Measurements from ENCODE around the gene TFF2.

TFF2 gene

DNA sequence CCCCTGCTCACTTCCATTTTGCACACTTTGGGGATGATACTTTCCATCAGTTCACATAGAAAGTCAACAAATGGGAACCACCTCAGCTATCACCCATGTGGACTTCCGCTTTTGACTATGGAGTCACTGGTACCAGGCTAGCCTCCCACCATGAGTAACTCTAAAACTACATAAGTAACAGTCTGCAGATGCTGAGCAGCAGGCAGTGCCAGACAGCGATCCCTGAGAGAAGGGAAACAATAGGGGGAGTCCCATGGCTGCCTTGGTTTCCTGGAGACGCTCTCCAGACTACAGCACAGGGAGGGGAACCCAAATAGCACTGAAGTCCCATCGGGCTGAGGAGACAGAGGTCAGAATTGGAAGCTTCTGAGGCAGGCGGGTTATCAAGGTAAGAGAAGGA lies 2.8 kb upstream of the TFF2 start:
- H3K4me1 ChIP-seq (ENCODE audit: control insufficient read depth, insufficient read depth, low read length) = no peaks in the 10 kb centered on the region
- H3K4me3 ChIP-seq (ENCODE audit: low read depth, low read length) = no peak overlapping the region
- ChIA-PET CTCF (interaction anchor here (0.6 to 1.7 kb wide), 3 partner anchors 28 to 156 kb away, joined by 4 to 6 read pairs (median 5); no protein-coding TSS in a partner anchor), POLR2A (interaction anchor here (0.9 kb wide), 1 partner anchor 12 kb away, joined by 3 read pairs; no protein-coding TSS in a partner anchor)
- no peak overlapping the region for H3K27ac ChIP-seq (ENCODE audit: extremely low read depth, low read depth, low read length)
- no peaks in the 10 kb centered on the region for H3K36me3 ChIP-seq (ENCODE audit: control insufficient read depth in 2 of 2, insufficient read depth in 1 of 2, low read length in 2 of 2)
- TF ChIP-seq ZFP3 (tag by site-specific recombination; IDR thresholded peaks at IDR 0.05; ENCODE audit: low read depth) (no peak), ZNF302 (tag by site-specific recombination; IDR thresholded peaks at IDR 0.05; ENCODE audit: low read depth) (no peak), ZNF221 (tag by site-specific recombination; IDR thresholded peaks at IDR 0.05; ENCODE audit: borderline replicate concordance) (no peak), ZNF157 (tag by site-specific recombination; IDR thresholded peaks at IDR 0.05) (no peak), ZNF792 (tag by site-specific recombination; IDR thresholded peaks at IDR 0.05) (no peak)
- TF ChIP-seq, protein P1, sequence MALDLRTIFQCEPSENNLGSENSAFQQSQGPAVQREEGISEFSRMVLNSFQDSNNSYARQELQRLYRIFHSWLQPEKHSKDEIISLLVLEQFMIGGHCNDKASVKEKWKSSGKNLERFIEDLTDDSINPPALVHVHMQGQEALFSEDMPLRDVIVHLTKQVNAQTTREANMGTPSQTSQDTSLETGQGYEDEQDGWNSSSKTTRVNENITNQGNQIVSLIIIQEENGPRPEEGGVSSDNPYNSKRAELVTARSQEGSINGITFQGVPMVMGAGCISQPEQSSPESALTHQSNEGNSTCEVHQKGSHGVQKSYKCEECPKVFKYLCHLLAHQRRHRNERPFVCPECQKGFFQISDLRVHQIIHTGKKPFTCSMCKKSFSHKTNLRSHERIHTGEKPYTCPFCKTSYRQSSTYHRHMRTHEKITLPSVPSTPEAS (tag by site-specific recombination; IDR thresholded peaks at IDR 0.05) = no peak
- TF ChIP-seq, protein P2, sequence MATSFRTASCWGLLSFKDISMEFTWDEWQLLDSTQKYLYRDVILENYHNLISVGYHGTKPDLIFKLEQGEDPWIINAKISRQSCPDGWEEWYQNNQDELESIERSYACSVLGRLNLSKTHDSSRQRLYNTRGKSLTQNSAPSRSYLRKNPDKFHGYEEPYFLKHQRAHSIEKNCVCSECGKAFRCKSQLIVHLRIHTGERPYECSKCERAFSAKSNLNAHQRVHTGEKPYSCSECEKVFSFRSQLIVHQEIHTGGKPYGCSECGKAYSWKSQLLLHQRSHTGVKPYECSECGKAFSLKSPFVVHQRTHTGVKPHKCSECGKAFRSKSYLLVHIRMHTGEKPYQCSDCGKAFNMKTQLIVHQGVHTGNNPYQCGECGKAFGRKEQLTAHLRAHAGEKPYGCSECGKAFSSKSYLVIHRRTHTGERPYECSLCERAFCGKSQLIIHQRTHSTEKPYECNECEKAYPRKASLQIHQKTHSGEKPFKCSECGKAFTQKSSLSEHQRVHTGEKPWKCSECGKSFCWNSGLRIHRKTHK (tag by site-specific recombination; IDR thresholded peaks at IDR 0.05) = no peak
- no peaks in the 10 kb centered on the region for H3K9me3 ChIP-seq (ENCODE audit: control insufficient read depth, insufficient read depth, low read depth, low read length)

DNA sequence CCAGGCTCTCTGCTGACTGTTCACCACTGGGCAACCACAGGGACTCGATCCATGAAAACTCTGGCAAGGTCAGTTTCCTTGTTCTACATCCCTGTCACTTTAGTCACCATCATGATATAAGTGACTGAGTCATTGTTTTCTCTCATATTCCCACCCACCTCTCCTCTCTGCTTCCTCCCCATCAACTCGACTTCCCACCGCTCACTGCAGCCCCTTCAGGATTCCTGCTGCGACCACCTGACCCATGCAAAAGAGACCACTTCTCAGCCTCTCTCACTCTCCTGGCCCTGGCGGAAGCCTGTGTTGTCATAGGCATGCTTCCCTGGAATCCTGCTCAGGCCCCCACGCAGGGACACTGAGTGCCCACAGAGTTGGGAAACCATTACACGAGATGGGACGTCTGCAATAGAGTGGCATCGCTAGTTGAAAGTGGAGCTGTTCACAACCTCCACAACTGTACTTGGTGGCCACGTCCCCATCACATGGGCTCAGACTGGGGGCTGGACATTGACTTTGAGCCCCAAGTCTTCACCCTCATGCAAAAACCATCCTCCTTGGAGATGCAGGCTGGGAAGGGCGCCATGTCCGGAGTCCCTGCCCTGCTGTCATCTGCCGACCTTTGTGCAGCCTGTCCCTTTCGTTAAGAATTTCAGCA lies 1.8 kb upstream of the TFF2 start:
- no peaks in the 10 kb centered on the region for H3K36me3 ChIP-seq (ENCODE audit: control insufficient read depth in 2 of 2, insufficient read depth in 1 of 2, low read length in 2 of 2)
- no peak overlapping the region for H3K4me3 ChIP-seq (ENCODE audit: low read depth, low read length)
- H3K27ac ChIP-seq (ENCODE audit: extremely low read depth, low read depth, low read length) = no peak overlapping the region
- TF ChIP-seq ZNF624 (tag by site-specific recombination; IDR thresholded peaks at IDR 0.05) (no peak), ZNF670 (tag by site-specific recombination; IDR thresholded peaks at IDR 0.05; ENCODE audit: low read depth) (no peak), ZNF248 (tag by site-specific recombination; IDR thresholded peaks at IDR 0.05) (no peak), ZNF768 (tag by site-specific recombination; IDR thresholded peaks at IDR 0.05) (no peak), ZNF785 (tag by site-specific recombination; IDR thresholded peaks at IDR 0.05) (no peak), ZNF239 (tag by site-specific recombination; IDR thresholded peaks at IDR 0.05) (no peak), KLF7 (tag by site-specific recombination; IDR thresholded peaks at IDR 0.05; ENCODE audit: borderline replicate concordance) (no peak), KLF16 (tag by site-specific recombination; IDR thresholded peaks at IDR 0.05) (no peak), ZNF19 (tag by site-specific recombination; IDR thresholded peaks at IDR 0.05; ENCODE audit: low read depth) (no peak), ZNF112 (tag by site-specific recombination; IDR thresholded peaks at IDR 0.05) (no peak), ZNF140 (tag by site-specific recombination; IDR thresholded peaks at IDR 0.05) (no peak), ZNF214 (tag by site-specific recombination; IDR thresholded peaks at IDR 0.05; ENCODE audit: borderline replicate concordance) (no peak), KLF8 (tag by site-specific recombination; IDR thresholded peaks at IDR 0.05) (no peak), ZSCAN30 (tag by site-specific recombination; IDR thresholded peaks at IDR 0.05) (no peak)
- TF ChIP-seq, protein P3, sequence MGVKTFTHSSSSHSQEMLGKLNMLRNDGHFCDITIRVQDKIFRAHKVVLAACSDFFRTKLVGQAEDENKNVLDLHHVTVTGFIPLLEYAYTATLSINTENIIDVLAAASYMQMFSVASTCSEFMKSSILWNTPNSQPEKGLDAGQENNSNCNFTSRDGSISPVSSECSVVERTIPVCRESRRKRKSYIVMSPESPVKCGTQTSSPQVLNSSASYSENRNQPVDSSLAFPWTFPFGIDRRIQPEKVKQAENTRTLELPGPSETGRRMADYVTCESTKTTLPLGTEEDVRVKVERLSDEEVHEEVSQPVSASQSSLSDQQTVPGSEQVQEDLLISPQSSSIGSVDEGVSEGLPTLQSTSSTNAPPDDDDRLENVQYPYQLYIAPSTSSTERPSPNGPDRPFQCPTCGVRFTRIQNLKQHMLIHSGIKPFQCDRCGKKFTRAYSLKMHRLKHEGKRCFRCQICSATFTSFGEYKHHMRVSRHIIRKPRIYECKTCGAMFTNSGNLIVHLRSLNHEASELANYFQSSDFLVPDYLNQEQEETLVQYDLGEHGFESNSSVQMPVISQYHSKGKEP (tag by site-specific recombination; IDR thresholded peaks at IDR 0.05) = no peak
- ChIA-PET POLR2A (no interaction called here), CTCF (interaction anchor here (1.7 kb wide), 1 partner anchor 42 kb away, joined by 5 read pairs; no protein-coding TSS in a partner anchor)
- no peaks in the 10 kb centered on the region for H3K4me1 ChIP-seq (ENCODE audit: control insufficient read depth, insufficient read depth, low read length)
- H3K9me3 ChIP-seq (ENCODE audit: control insufficient read depth, insufficient read depth, low read depth, low read length) = no peaks in the 10 kb centered on the region

All from HEK293 (cell line).